ENCODE results near the gene PRPH.

The PRPH gene

GRCh38 chr12:49272790-49273725 is 21.9 kb upstream of the PRPH start:
- DNase-seq (ENCODE audit: low spot score): no peak
- in situ Hi-C loops (cut with MboI; ENCODE audit: low sequenced_read_pairs, unreplicated experiment): no loop called here
- no peak for TF ChIP-seq CTCF (IDR thresholded peaks at IDR 0.05; ENCODE audit: borderline replicate concordance, control extremely low read depth, extremely low read depth, insufficient read depth, missing control alignments)

- no peak for DNase-seq (ENCODE audit: low spot score)
- no peak for TF ChIP-seq CTCF (IDR thresholded peaks at IDR 0.05; ENCODE audit: borderline replicate concordance, control extremely low read depth, extremely low read depth, insufficient read depth, missing control alignments)
- in situ Hi-C loops (cut with MboI; ENCODE audit: low sequenced_read_pairs, unreplicated experiment): no loop called here
Observed at GRCh38 chr12:49273726-49274395, 21.1 kb upstream of the PRPH start.

GRCh38 chr12:49274396-49275069 is 20.4 kb upstream of the PRPH start:
- TF ChIP-seq CTCF (IDR thresholded peaks at IDR 0.05; ENCODE audit: borderline replicate concordance, control extremely low read depth, extremely low read depth, insufficient read depth, missing control alignments): no peak
- DNase-seq (ENCODE audit: low spot score): no peak
- in situ Hi-C loops (cut with MboI; ENCODE audit: low sequenced_read_pairs, unreplicated experiment): no loop called here

GRCh38 chr12:49276304-49277290 is 18.4 kb upstream of the PRPH start:
- DNase-seq (ENCODE audit: low spot score): no peak
- TF ChIP-seq CTCF (IDR thresholded peaks at IDR 0.05; ENCODE audit: borderline replicate concordance, control extremely low read depth, extremely low read depth, insufficient read depth, missing control alignments): no peak
- in situ Hi-C loops (cut with MboI; ENCODE audit: low sequenced_read_pairs, unreplicated experiment): no loop called here

GRCh38 chr12:49277466-49277865 is 17.5 kb upstream of the PRPH start:
- in situ Hi-C loops (cut with MboI; ENCODE audit: low sequenced_read_pairs, unreplicated experiment): no loop called here
- no peak for TF ChIP-seq CTCF (IDR thresholded peaks at IDR 0.05; ENCODE audit: borderline replicate concordance, control extremely low read depth, extremely low read depth, insufficient read depth, missing control alignments)
- DNase-seq (ENCODE audit: low spot score): no peak

All from GM13976 (cell line).